ENCODE results near the gene LINGO3.

DNA sequence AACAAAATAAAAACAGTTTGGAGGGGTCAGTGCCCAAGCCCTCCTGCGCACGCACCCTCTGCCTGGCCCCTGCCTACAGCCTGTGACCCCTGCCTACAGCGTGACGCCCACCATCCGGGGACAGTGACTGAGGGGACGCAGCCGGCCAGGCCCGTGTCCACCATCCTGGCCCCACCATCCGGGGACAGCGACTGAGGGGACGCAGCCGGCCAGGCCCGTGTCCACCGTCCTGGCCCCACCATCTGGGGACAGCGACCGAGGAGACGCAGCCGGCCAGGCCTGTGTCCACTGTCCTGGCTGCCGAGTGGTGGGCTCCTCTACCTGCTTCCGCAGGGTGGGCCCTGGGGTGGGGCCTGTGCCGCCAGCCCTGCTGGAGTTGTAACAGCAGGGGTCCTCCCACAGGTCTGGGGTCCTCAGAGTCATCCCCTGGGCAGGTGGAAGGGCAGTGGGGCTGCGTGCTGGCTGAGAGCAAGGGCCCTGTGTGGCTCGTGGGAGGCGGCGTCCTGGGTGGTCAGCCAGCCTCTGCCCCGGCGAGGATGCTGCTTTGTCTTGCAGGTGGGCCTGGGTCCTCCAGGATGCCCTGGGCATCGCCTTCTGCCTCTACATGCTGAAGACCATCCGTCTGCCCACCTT, 34.8 kb upstream of the LINGO3 start:
- TF ChIP-seq, protein P1, sequence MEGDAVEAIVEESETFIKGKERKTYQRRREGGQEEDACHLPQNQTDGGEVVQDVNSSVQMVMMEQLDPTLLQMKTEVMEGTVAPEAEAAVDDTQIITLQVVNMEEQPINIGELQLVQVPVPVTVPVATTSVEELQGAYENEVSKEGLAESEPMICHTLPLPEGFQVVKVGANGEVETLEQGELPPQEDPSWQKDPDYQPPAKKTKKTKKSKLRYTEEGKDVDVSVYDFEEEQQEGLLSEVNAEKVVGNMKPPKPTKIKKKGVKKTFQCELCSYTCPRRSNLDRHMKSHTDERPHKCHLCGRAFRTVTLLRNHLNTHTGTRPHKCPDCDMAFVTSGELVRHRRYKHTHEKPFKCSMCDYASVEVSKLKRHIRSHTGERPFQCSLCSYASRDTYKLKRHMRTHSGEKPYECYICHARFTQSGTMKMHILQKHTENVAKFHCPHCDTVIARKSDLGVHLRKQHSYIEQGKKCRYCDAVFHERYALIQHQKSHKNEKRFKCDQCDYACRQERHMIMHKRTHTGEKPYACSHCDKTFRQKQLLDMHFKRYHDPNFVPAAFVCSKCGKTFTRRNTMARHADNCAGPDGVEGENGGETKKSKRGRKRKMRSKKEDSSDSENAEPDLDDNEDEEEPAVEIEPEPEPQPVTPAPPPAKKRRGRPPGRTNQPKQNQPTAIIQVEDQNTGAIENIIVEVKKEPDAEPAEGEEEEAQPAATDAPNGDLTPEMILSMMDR (IDR thresholded peaks at IDR 0.05; ENCODE audit: extremely low read depth in 1 of 2, insufficient read depth in 1 of 2, low read depth in 1 of 2, low read length in 2 of 2), result no peak
- TF ChIP-seq POLR2AphosphoS5 (IDR thresholded peaks at IDR 0.05; ENCODE audit: insufficient read depth, low read depth, low read length) (no peak), POLR2A (IDR thresholded peaks at IDR 0.05; ENCODE audit: low read depth, low read length) (no peak), JUN (IDR thresholded peaks at IDR 0.05; ENCODE audit: borderline replicate concordance, insufficient read depth, insufficient read length, low read depth) (no peak), MYC (IDR thresholded peaks at IDR 0.05; ENCODE audit: low read depth, low read length) (no peak)

Measured in endothelial cell of umbilical vein (primary cell).